D341Med (cell line): ENCODE data around the gene RHOBTB3.

Experiments used
- DNase-seq: peaks from one replicate; pipeline ENCODE4 v3.0.0; 2012; ENCODE audit warnings: low spot score

RHOBTB3 gene

DNA sequence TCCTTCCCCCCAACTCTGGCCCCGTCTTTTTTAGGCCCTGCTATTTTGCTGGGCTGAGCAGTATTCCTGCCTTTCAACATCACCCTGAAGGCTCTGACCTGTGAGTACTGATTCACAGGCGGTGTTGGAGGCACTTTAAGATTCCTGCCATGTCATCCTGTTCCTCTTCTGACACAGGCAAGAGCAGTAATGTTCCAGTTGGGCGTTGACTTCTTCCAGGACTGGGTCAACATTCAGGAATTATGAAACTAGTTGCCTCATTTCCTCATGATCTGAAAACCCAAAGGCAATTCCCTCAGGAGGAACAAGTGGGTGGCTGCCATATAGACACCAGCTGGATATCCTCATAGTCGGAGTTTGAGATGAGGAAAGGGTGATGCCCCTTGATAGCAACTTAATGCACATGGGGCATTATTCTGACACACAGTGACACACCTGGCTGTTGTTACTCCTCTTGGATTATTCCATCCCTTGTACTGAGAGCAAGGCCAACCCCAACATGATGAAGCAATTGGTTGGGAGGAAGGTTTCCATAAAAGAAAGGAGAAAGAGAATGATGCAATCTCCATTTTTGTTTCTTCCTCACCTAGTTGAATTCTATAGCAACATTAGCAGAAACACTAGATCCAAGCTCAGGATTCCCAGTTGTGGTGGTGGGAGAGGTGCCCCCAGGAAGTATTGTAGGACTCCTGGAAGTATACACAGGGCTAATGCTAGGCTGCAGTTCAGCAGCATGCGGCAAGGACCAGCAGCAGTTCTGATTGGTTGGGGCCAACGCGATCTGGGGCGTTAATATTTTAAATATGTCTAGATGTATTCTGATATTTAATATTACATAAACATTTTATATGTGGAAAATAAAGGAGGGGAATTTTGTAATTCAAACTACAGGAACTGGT lies 111.0 kb downstream of the RHOBTB3 start:
- no peak for DNase-seq

DNA sequence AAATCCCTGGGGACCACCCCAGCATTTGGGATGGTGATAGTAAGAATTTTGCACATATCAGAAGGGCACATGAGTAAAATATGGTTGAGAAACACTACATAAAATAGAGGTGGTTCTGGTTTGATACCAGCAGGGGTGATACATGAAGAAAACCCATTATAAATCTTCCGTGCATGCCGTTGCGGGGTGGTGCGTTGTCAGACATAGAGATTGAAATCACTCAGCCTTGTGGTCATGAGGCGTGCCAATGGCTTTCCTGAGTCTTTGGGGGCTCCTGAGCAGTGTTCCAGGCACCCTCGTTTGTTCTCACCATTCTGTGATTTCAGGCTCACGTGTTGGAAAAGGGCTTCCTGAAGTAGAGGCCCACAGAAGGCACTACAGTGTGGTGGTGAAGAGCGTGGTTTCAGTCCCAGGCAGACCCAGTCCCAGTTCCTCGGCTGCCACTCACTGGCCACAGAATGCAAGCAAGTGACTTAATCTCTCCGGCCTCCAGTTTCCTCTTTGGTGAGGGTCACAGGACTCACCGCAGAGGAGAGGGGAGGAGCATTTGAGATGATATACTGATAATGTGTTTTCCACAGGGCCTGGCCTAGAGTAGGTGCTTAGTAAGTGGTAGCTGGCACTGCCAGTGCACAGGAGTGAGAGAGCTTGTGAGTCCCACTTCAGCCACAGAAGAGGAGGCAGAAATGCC lies 111.9 kb downstream of the RHOBTB3 start:
- DNase-seq: no peak

DNA sequence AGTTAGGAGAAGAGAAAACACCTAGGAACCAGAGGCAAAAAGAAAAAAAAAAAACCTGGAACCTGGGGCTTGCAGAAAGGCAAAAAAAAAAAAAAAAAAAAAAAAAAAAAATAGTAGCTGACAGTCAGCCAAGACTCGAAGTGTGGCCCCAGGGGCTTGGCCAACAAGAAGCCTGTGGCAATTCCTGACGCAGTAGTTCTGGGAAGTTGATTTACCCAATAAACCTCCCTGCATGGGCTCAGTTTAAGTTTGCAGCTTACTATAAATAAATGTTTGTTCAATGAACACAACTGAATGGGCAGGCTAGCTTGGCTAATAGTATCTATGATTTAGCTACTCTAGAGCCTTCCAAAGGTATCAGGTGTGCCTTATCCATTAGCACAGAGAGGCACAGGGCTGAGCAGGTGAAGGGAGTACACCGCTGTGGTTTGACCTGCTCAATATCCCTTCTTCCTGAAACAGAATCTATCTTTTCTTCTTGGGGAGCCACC lies 112.6 kb downstream of the RHOBTB3 start:
- DNase-seq: no peak

DNA sequence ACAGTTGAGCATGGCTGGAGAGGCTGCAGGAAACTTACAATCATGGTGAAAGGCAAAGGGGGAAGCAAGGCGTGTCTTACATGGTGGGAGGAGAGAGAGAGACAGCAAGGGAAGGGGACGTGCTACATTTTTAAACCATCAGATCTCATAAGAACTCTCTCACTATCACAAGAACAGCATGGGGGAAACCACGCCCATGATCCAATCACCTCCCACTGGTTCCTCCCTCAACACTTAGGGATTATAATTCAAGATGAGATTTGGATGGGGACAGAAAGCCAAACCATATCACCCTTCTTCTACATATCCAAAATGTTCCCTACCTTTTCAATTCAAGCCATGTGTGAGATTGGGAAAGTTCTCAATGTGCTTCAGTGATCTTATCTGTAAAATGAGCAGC lies 114.3 kb downstream of the RHOBTB3 start:
- DNase-seq: no peak
